NCI-H1930 (cell line): ENCODE measurements around the gene PDGFC.

Experiments
- DNase-seq, 2 experiments: peaks; one replicate each; lab custom pipeline; 2025; lab: John Stamatoyannopoulos, UW

Gene PDGFC

DNA sequence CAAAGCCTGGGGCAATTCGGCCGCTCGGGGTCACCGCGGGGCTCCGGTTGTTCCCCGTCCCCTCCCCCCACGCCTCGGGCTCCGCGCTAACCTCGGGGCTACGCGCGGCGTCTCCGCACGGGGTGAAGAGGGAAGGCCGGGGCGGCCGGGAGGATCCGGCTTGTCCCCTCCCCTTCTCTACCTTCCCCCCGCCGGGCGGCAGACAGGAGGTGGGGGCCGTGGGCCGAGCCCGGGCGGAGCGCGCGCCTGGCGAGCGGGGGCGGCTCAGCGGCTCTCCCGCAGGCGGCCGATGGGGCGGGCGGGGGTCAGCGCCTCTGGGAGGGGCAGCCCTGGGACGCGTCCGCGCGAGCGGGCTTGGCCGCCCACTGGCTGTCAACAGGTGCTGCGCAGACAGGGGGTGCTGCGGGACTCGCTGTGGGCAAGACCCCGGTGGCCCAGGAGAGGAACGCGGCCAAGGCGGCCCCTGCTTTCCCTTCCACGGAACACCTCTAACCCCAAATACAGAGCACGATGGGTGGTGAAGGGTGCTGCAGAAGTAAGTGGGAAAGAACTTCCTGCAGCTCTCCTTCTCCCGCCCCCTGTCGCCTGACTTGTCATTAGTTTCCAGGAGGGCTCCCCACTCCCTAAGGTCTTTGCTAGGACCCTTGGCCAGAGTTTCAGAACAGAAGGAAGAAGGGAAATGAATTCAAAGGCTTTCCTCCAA, at the start of gene PDGFC:
Gene PDGFC (minus strand): TSS at position 124 of the 703 bp plus-strand sequence. CDS start 896 bp downstream, outside the sequence.
- peak; percentile 17 to 28 for DNase-seq

- DNase-seq = no peak
Observed at GRCh38 chr4:157020882-157021281, 49.3 kb upstream of the PDGFC start.

DNA sequence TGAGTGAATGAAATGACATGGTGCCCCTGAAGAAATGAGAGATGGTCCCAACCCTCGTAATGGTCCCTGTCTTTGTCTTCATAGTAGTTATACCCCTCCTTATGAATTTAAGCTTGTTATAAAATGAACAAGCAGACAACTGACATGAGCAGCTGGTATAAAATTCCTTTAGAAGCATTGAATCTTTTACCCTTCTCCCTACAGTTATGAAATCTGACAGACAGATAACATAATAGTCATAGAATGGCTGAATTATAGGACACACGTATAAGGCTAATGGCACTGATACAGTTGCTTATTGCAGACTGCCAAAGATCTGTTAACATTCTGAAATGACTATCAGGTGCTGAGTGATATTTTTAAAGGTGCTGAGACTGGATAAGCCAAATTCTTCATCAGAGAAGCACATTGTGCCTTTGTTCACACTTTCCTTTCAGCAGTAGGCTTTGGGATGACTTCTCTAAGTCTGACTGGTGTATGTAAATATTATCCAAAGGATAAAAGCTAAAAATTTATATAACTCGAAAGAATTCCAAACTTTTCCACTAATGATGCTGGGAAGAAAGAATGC, 47.4 kb upstream of the PDGFC start:
- DNase-seq = no peak

- DNase-seq = no peak
Observed at GRCh38 chr4:157014621-157015591, 43.3 kb upstream of the PDGFC start.

DNA sequence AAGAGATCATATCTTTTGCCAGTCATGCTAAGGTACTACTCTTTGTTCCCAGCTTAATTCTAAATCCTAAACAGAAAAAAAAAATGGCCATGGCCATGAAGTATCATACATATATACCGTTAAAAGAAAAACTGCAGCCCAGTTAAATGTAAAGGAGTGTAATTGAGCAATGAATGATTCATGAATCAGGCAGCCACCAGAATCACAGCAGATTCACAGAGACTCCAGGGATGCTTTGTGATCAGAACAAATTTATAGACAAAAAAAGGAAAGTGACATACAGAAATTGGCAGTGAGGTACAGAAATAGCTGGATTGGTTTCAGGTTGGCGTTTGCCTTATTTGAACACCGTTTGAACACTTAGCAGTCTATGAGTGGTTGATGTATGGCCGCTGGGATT, 42.1 kb upstream of the PDGFC start:
- DNase-seq = no peak

DNA sequence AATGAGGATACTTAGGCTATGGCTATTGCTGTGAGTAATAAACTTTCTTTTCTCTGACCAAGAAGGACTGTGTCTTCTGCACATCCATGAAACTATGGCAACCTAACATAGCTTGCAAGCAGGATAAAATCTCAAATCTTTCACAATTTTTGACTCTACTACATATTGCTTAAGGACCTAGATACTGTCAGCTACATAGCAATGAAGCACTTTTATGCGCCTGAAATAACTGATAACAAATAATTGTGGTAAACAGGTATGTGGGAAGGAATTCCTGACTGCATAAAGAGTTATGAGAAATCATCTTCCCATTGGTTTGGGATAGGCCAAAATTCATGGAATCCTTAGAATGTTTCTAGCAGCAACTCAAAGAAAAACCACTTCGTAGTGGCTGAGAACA, 41.2 kb upstream of the PDGFC start:
- no peak for DNase-seq

DNA sequence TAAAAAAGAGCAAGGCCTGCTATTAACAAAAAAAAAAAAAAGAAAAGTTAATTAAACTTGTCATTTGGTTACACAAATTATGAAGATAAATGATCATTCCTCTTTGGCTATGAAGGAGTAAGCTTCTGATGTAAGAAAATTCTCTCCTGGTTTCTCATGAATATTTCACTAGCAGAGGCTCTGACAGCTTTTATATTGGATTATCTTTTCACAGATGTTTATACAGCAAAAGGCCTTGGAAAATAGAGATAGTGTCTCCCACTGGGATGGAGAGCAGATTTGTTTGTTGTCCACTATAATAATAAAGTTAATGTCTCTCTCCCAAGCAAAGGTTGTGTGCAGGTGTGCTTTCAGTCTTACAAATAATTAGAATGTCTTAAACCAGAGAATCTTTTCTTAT, 40.7 kb upstream of the PDGFC start:
- DNase-seq = no peak

DNA sequence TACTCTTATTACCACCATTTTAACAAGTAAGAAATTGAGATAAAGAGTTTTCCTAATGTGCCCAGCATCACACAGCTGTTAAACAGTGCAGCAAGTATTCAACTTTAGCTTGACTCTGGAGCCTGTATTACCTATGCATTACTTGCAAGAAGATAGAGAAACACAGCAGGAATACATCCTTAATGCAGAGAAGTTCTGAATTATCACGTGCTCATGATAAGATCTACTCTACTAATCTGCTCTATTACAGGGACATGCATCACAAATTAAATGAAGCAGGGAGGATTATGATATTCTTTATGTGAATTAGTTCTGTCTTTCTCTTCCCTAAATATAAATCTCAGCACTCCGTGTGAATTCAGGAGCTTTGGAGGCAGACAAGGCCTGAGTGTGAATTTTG, 39.0 kb upstream of the PDGFC start:
- DNase-seq = no peak

DNA sequence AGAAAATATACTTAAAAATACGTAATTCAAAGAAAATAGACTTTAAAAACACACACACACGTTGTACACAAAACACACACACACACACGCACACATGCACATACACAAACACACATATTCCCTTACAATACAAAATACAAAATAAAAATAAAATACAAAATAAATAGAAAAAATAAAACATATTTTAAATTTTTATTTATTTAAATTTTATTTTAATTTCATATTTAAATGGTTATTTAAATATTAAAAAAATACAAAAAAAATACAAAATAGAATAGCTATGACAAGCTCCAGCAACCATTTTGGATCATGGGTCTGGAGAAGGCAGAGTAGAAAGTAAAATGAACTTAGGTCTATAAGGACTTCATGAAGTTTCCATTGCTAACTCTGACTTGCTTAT, 34.2 kb upstream of the PDGFC start:
- DNase-seq = no peak

GRCh38 chr4:157005193-157005592, 33.6 kb upstream of the PDGFC start:
- DNase-seq = no peak

- no peak for DNase-seq
Observed at GRCh38 chr4:157004279-157005161, 32.9 kb upstream of the PDGFC start.

GRCh38 chr4:156999175-156999517, 27.5 kb upstream of the PDGFC start:
- no peak for DNase-seq

DNA sequence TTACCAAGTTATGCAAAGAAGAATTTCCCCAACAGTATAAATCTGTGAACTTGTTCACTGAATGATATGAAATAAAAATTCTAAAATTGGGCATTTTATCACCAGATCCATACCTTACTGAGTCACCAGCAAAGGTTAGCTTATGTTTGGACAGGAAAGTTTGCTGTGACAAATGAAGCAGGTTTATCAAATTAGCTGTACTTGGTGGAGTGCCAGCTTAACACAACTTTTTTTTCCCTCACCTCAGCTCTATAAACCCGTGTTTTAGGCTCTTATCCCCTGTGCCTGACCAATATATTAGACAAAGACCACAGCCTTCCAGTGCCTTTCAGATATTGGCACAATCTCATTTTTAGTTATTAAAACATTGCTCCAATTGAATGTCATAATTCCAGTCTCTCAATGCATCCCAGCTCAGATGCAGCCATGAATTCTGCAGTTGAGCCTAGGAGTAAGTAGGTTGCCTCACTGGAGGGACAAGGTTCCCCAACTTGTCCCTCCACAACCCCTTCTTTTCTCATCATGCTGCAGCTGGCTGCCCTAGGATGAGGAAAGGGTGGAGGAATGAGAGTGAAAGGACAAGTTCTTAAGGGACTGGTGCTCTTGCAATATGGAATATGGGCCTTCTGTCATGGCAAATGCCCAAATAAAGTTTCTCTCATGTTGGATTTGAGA, 27.0 kb upstream of the PDGFC start:
- DNase-seq = no peak

- DNase-seq = no peak
Observed at GRCh38 chr4:156992943-156993342, 21.3 kb upstream of the PDGFC start.

DNA sequence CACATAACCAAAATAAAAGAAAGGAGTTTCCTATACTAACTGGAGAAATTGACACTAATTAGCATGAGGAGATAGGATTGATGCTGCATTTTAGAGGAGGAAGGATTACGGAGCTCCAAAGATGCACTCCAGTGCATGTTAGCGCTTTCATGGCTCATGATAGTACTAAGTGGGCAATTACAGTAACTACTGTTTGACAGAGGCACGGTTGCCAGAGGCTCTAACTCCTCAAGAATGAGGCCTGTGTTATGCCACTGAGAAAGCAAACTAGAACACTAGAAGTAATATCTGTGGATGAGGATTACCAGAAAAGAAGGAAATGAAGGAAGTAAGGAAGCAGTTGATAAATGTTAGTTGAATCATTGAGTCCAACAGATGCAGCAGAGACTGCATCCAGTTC, 19.6 kb upstream of the PDGFC start:
- no peak for DNase-seq

DNA sequence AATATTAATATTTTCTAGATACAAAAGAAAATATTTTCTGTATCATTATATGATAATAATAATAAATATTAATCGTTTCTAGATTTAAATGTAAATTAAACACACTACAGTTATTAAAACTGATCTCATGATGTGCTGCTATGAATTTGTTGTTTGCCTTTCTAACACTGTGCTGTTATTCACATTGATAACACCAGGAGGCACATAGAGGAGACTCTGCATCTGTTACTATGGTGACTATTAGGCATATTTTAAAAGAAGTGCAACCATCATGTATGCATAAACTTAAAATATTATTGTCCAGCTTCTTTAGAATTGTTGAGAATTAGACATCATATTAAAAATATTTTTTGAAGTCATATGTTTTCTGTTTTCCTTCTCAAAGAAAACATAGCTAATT, 11.8 kb upstream of the PDGFC start:
- DNase-seq = no peak

DNA sequence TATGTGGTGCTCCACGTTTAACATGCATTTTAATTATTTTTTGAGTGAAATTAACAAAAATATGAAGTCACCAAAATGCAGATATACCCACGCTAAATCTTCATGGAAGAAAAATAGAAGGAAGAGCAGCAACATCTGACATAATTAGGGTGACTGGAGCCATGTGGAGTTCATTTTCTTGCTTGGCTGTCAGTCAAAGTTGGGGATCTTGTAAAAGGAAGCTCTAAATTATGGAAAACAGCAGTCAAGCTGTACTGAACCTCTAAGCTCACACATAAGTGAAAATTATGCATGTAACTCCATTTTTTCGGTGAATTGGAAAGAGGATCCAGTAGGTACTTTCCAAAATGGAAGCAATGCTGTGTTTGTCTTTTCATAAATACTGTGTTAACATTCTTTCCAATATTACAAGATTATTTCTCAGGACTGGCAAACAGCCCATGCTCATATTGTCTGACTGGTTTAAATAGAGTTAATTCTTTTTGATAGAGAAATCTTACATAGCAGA, 9.7 kb upstream of the PDGFC start:
- DNase-seq = no peak

DNA sequence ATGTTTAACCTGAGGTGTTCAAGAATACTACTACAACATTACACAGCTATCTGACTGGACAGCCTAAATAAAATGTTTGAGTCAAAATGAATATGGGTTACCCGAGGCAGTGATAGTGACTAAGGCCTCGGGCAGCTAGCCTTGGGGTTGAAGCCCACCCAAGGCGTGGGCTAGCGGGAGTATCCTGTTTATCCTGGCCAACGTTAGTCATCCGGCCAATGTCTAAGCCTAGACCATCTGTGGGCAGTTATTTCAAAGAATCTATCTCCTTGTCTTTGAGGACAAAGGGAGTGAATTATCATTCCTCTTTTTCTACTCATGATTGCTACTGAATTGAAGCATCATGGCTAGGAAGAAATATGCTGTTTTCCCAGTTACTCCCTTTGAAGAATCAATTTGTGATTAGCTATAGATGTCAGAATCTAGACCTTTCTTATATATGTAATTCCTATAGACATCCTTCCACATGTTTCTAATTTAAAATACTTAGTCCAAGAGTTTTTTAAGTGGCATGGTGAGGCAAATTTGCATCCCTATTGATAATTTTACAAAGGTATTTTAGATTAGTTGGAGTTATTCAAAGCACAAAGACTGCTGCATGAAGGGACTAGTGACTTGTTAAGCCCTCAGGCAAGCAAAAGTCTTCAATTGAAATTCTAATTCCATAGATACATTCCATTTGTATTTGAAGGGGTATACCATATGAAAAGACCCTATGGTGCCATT, 6.0 kb upstream of the PDGFC start:
- DNase-seq = no peak

- DNase-seq = no peak
Observed at GRCh38 chr4:156976147-156976546, 4.5 kb upstream of the PDGFC start.

DNA sequence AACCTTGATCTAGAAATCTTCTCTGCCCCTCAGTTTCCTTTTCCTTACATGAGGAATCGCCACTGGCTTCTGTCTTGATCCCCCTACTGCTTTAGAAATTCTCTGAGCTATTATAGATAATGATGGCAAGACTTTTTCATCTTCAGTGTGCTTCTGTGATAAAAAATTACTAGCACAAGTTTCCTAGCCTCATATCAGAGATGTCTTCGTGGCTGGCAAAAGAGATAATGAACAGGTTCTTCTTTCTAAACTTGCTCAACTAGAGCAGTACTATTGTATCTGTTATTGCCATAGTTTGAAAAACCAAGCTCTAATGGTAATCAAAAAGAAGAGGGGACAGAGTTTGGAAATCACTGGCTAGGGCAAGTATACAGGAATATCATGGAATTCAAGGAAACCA, 4.1 kb upstream of the PDGFC start:
- no peak for DNase-seq

DNA sequence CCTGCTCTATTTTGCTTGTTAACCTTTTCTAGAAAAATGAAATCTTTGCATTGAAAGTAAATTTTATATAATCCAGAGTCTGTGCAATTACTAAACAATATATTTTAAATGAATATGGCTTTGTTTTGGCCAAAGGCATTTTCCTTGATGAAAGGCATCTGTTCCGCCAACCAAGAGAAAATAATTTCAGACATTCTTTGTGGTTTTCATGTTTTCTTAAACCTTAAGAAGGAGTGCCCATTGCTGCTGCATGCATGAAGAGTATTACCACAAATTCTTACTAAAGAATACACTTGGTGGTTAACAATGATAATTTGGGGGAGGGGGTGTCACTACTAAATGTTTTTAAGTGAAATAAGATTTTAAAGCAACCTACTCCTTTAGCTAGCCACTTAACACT, 2.7 kb upstream of the PDGFC start:
- no peak for DNase-seq
